ENCODE measurements around the gene RIN3.

DNA sequence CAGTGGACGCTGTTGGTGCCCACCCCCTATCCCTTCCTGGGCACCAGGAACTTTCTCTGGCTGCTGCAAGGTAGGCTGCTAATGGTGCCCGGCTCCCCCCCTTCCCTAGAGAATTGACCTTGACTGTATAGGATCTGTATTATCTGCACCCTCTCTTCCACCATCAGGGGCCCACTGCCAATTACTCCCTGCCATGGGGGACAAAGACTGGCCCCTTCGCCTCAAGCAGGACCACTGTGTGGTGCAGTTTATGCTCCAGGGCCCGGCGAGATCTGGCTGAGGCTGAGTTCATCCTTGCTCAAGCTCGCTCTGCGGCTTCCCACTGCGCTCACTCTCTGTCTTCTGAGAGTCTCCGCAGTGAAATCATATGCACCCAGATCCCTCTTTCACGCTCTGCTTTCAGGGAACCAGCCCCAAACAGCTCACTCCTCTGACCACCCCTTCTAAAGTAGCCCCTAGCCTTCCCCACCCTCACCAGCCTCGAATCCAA is 139.6 kb downstream of the RIN3 start:
- TF ChIP-seq EZH2 (IDR thresholded peaks at IDR 0.05; ENCODE audit: insufficient read depth, poor library complexity, severe bottlenecking) (no peak), EZH2phosphoT487 (IDR thresholded peaks at IDR 0.05; ENCODE audit: insufficient read depth, low read depth) (no peak)
